ENCODE measurements around the gene MBD3L3. TPM values are rescaled to one million over a fixed set of nuclear protein-coding genes. Genes with fewer than 3 reads are reported as not detected.

MBD3L3 gene
- total and polyA plus RNA-seq, 2 donors (not counting 3 experiments of a cell fraction or from before 2014, with no cell fraction given), result not detected

DNA sequence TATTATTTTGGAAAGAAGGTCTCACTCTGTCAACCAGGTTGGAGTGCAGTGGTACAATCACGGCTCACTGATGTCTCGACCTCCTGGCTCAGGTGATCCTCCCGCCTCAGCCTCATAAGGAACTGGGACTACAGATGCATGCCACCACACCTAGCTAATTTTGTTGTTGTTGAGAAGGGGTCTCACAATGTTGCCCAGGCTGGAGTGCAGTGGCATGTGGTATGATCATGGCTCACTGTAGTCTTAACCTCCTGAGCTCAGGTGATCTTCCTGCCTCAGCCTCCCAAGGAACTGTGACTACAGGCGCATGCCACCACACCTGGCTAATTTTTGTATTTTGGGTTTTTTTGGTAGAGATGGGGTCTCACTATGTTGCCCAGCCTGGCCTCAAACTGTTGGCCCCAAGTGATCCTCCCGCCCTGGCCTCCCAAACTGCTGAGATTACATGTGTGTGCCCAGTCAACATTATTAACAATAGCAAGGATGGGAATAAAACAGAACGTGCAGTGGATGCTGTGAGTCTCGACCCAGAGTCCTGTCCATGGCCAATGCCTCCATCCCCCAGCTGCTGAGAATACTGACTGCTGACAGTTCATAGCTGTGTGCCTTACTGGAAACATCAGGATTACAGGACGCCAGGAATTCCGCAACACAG lies 5.4 kb upstream of the MBD3L3 start:
- DNase-seq (ENCODE audit: low read depth, low spot score) (no peak), FAIRE-seq (no peak)
- BruUV-seq (replicated peaks), result no TSS peak
- H3K27me3 ChIP-seq (ENCODE audit: control insufficient read depth in 2 of 2, insufficient read depth in 2 of 2, low read length in 2 of 2), result no peaks in the 10 kb centered on the region
- intact Hi-C loops (cut with micrococcal nuclease) (no loop called here), dilution Hi-C loops (cut with MboI; ENCODE audit: extremely low pct_ligation_motif_present, low sequenced_read_pairs) (no loop called here)
- ChIA-PET POLR2A (no interaction called here), CTCF (interaction anchor here (0.9 kb wide), 1 partner anchor 121 kb away, joined by 3 read pairs; no protein-coding TSS in a partner anchor)
- no peaks in the 10 kb centered on the region for H3K79me2 ChIP-seq (ENCODE audit: control insufficient read depth, insufficient read depth, low read length)
- no peaks in the 10 kb centered on the region for H3K9me1 ChIP-seq (replicated peaks; ENCODE audit: control insufficient read depth, extremely low read depth, insufficient read depth, low read length)
- H4K20me1 ChIP-seq (replicated peaks; ENCODE audit: control insufficient read depth, extremely low read depth, insufficient read depth, low read length), result no peaks in the 10 kb centered on the region
- H3K36me3 ChIP-seq (ENCODE audit: control insufficient read depth in 2 of 2, extremely low read depth in 1 of 2, insufficient read depth in 2 of 2, low read length in 2 of 2), result no peaks in the 10 kb centered on the region
- TF ChIP-seq POLR2A (IDR thresholded peaks at IDR 0.05; ENCODE audit: low read depth, low read length) (no peak), EZH2 (IDR thresholded peaks at IDR 0.05; ENCODE audit: borderline replicate concordance, low read depth, low read length, severe bottlenecking) (no peak), FOS (IDR thresholded peaks at IDR 0.05; ENCODE audit: borderline replicate concordance, insufficient read depth, low read length) (no peak), MYC (IDR thresholded peaks at IDR 0.05; ENCODE audit: low read depth, low read length) (no peak), JUN (IDR thresholded peaks at IDR 0.05; ENCODE audit: borderline replicate concordance, insufficient read depth, insufficient read length, low read depth) (no peak), POLR2AphosphoS5 (IDR thresholded peaks at IDR 0.05; ENCODE audit: insufficient read depth, low read depth, low read length) (no peak)
- TF ChIP-seq, protein P1, sequence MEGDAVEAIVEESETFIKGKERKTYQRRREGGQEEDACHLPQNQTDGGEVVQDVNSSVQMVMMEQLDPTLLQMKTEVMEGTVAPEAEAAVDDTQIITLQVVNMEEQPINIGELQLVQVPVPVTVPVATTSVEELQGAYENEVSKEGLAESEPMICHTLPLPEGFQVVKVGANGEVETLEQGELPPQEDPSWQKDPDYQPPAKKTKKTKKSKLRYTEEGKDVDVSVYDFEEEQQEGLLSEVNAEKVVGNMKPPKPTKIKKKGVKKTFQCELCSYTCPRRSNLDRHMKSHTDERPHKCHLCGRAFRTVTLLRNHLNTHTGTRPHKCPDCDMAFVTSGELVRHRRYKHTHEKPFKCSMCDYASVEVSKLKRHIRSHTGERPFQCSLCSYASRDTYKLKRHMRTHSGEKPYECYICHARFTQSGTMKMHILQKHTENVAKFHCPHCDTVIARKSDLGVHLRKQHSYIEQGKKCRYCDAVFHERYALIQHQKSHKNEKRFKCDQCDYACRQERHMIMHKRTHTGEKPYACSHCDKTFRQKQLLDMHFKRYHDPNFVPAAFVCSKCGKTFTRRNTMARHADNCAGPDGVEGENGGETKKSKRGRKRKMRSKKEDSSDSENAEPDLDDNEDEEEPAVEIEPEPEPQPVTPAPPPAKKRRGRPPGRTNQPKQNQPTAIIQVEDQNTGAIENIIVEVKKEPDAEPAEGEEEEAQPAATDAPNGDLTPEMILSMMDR (IDR thresholded peaks at IDR 0.05; ENCODE audit: extremely low read depth in 1 of 2, insufficient read depth in 1 of 2, low read depth in 1 of 2, low read length in 2 of 2), result no peak
- TF ChIP-seq, protein P2, sequence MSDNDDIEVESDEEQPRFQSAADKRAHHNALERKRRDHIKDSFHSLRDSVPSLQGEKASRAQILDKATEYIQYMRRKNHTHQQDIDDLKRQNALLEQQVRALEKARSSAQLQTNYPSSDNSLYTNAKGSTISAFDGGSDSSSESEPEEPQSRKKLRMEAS (IDR thresholded peaks at IDR 0.05; ENCODE audit: insufficient read depth, insufficient read length), result no peak
- no peak overlapping the region for H3K9ac ChIP-seq (replicated peaks; ENCODE audit: extremely low read depth, insufficient read depth, low read length)
- no peaks in the 10 kb centered on the region for H3K4me1 ChIP-seq (ENCODE audit: control insufficient read depth, extremely low read depth, insufficient read depth, low read length)
- no peak overlapping the region for H3K4me3 ChIP-seq (replicated peaks in 1 of 3; ENCODE audit: insufficient read depth in 1 of 3, low read depth in 1 of 3, low read length in 3 of 3)
- no peak overlapping the region for H3K4me2 ChIP-seq (ENCODE audit: insufficient read depth, low read length)
- no peaks in the 10 kb centered on the region for H3K9me3 ChIP-seq (replicated peaks; ENCODE audit: control insufficient read depth, insufficient read depth, low read length)
- H3K27ac ChIP-seq (ENCODE audit: insufficient read depth, low read depth, low read length), result no peak overlapping the region
- no peak overlapping the region for H2AFZ ChIP-seq (ENCODE audit: low read depth, low read length)

All from endothelial cell of umbilical vein (primary cell).